Breast epithelium (tissue), 4 donors: ENCODE data around the gene AFAP1. TPM values are rescaled to one million over a fixed set of nuclear protein-coding genes. Genes with fewer than 3 reads are reported as not detected.

ENCODE experiments used
- DNase-seq, 2 donors: peaks; one replicate each; pipeline ENCODE4 v3.0.0-alpha.2; 2019; ENCODE audit warnings: low spot score in 2 of 2
- H3K27ac ChIP-seq, 2 donors: fragments of 200-600 bp; sonication (generic) in 1 of 2; one replicate each; pipeline ENCODE4 v1.5.1; 2016 to 2019; ENCODE audit warnings: mild to moderate bottlenecking in 1 of 2
- H3K27me3 ChIP-seq, 2 donors: fragments of 200-600 bp; sonication (generic) in 1 of 2; one replicate each; pipeline versions ENCODE4 v1.5.1 to v1.6.0; 2017 to 2019; ENCODE audit warnings: control low read depth in 1 of 2, mild to moderate bottlenecking in 1 of 2
- H3K36me3 ChIP-seq: fragments of 200-600 bp; one replicate; pipeline ENCODE4 v1.5.1; 2019
- H3K4me1 ChIP-seq, 2 donors: fragments of 200-600 bp; sonication (generic); one replicate each; pipeline ENCODE4 v1.5.1; 2016 to 2019; ENCODE audit warnings: control low read depth in 1 of 2
- H3K4me3 ChIP-seq, 3 donors: fragments of 200-600 bp; sonication (generic); 1 replicate in 2 of 3; 2 replicates in 1 of 3; pipeline ENCODE4 v1.5.1; 2016 to 2019; ENCODE audit warnings: mild to moderate bottlenecking in 3 of 3, moderate library complexity in 2 of 3
- H3K9me3 ChIP-seq, 2 donors: fragments of 200-600 bp; sonication (generic) in 1 of 2; one replicate each; pipeline ENCODE4 v1.5.1; 2016 to 2019; ENCODE audit warnings: control low read depth in 1 of 2
- CTCF ChIP-seq, 3 donors: fragments of 450-650 bp; IDR thresholded peaks; one replicate each; pipeline ENCODE4 v1.5.1; 2016 to 2017; ENCODE audit warnings: antibody characterized with exemption in 3 of 3, mild to moderate bottlenecking in 3 of 3, moderate library complexity in 3 of 3
- POLR2A ChIP-seq: fragments of 450-650 bp; IDR thresholded peaks from one replicate; pipeline ENCODE4 v1.6.1; 2016; ENCODE audit warnings: antibody characterized with exemption, mild to moderate bottlenecking, moderate library complexity
- POLR2AphosphoS5 ChIP-seq, 3 donors: sonication (generic); formaldehyde crosslinking; IDR thresholded peaks; one replicate each; pipeline ENCODE4 v1.6.1; 2017; ENCODE audit warnings: antibody characterized with exemption in 3 of 3
- intact Hi-C: fragments of 100-400 bp; cut with DNase I; formaldehyde crosslinking; loops from one replicate; pipeline ENCODE4 v1.15.1; 2023; ENCODE audit warnings: low total_unique reads
- total RNA-seq, 3 donors: library from RNA; depleted of rRNA; stranded (reverse); fragments of >200 nt; gene quantifications; one replicate each; pipeline ENCODE4 v1.1.0, GENCODE V29; 2016

Gene AFAP1
- total RNA-seq, 3 donors from 2014 or later, result 14.5 to 21.6 (median 16.6) TPM

GRCh38 chr4:7845493-7846128 lies 94.0 kb downstream of the AFAP1 start:
- H3K4me1 ChIP-seq, result no peaks in the 10 kb centered on the region
- H3K9me3 ChIP-seq, result no peaks in the 10 kb centered on the region
- H3K27ac ChIP-seq, result no peak overlapping the region
- no peaks in the 10 kb centered on the region for H3K36me3 ChIP-seq
- DNase-seq, result no peak
- TF ChIP-seq CTCF (IDR thresholded peaks at IDR 0.05) (no peak), POLR2AphosphoS5 (IDR thresholded peaks at IDR 0.05) (no peak), POLR2A (no peak)
- intact Hi-C loops, result no loop called here
- no peak overlapping the region for H3K4me3 ChIP-seq
- H3K27me3 ChIP-seq, result no peaks in the 10 kb centered on the region

- H3K27ac ChIP-seq, result peak overlapping the region; percentile 14 to 64
- DNase-seq, result no peak
- H3K27me3 ChIP-seq, result no peaks in the 10 kb centered on the region
- H3K36me3 ChIP-seq, result no peaks in the 10 kb centered on the region
- TF ChIP-seq POLR2A (no peak), POLR2AphosphoS5 (IDR thresholded peaks at IDR 0.05) (no peak), CTCF (IDR thresholded peaks at IDR 0.05) (no peak)
- no peak overlapping the region for H3K4me3 ChIP-seq
- H3K4me1 ChIP-seq, result no peaks in the 10 kb centered on the region
- intact Hi-C loops, result loop anchor here (1.0 kb wide), 1 partner anchor 140 kb away; no protein-coding TSS in a partner anchor
- no peaks in the 10 kb centered on the region for H3K9me3 ChIP-seq
Measured at GRCh38 chr4:7844594-7844991, 95.1 kb downstream of the AFAP1 start.

- Histone ChIP-seq H3K36me3 (no peaks in the 10 kb centered on the region), H3K9me3 (no peaks in the 10 kb centered on the region), H3K27ac (peak overlapping the region; percentile 14 to 64), H3K4me3 (no peak overlapping the region), H3K4me1 (no peaks in the 10 kb centered on the region), H3K27me3 (no peaks in the 10 kb centered on the region)
- intact Hi-C loops, result loop anchor here (1.0 kb wide), 1 partner anchor 140 kb away; no protein-coding TSS in a partner anchor
- DNase-seq, result peak in 1 of 2 donors; percentile 63
- peak; percentile 30 to 59 (median 46) for TF ChIP-seq CTCF (IDR thresholded peaks at IDR 0.05)
- TF ChIP-seq POLR2A, result no peak
- no peak for TF ChIP-seq POLR2AphosphoS5 (IDR thresholded peaks at IDR 0.05)
Measured at GRCh38 chr4:7843831-7844593, 95.6 kb downstream of the AFAP1 start.

- H3K4me3 ChIP-seq, result peak overlapping the region in 1 of 3 donors; percentile 43
- peak in 1 of 2 donors; percentile 69 for DNase-seq
- intact Hi-C loops, result no loop called here
- TF ChIP-seq POLR2AphosphoS5 (IDR thresholded peaks at IDR 0.05), result peak in 2 of 3 donors; percentile 45 to 75
- no peak for TF ChIP-seq POLR2A
- no peak for TF ChIP-seq CTCF (IDR thresholded peaks at IDR 0.05)
- no peaks in the 10 kb centered on the region for H3K4me1 ChIP-seq
- no peaks in the 10 kb centered on the region for H3K36me3 ChIP-seq
- H3K27ac ChIP-seq, result peak overlapping the region; percentile 83 to 93
- H3K27me3 ChIP-seq, result no peaks in the 10 kb centered on the region
- no peaks in the 10 kb centered on the region for H3K9me3 ChIP-seq
Measured at GRCh38 chr4:7842384-7843279, 97.0 kb downstream of the AFAP1 start.
